K562 (cell line): ENCODE measurements around the gene PALM3. TPM values are rescaled to one million over a fixed set of nuclear protein-coding genes. Genes with fewer than 3 reads are reported as not detected.

ENCODE experiments used
- ARID1B ChIP-seq: fragments of 450-650 bp; IDR thresholded peaks from 2 replicates; pipeline ENCODE4 v1.6.1; 2016; ENCODE audit warnings: antibody characterized with exemption, mild to moderate bottlenecking, inconsistent platforms
- BRD9 ChIP-seq: fragments of 450-650 bp; IDR thresholded peaks from 2 replicates; pipeline ENCODE4 v1.6.1; 2018; ENCODE audit warnings: low read depth; ENCODE audit not compliant: partially characterized antibody
- CEBPB ChIP-seq: fragments of 450-650 bp; IDR thresholded peaks from 2 replicates; pipeline ENCODE4 v1.6.1; 2016; ENCODE audit warnings: missing genetic modification characterization, missing compliant biosample characterization
- ETS2 ChIP-seq: IDR thresholded peaks from 2 replicates; pipeline ENCODE4 v1.6.1; 2016; ENCODE audit warnings: borderline replicate concordance, missing genetic modification characterization, mild to moderate bottlenecking, moderate library complexity, missing compliant biosample characterization; ENCODE audit not compliant: poor library complexity, severe bottlenecking
- SIN3A ChIP-seq, 2 experiments: fragments of 150-350 bp in 1 of 2; IDR thresholded peaks; 2 replicates each; pipeline ENCODE4 v1.6.1; 2011 to 2016; ENCODE audit warnings: borderline replicate concordance in 2 of 2, low read depth in 2 of 2, low read length in 2 of 2, mild to moderate bottlenecking in 2 of 2, moderate library complexity in 2 of 2; ENCODE audit not compliant: control insufficient read depth in 1 of 2
- SLC30A9 ChIP-seq: fragments of 250-450 bp; sonication (Bioruptor Pico); IDR thresholded peaks from 2 replicates; pipeline ENCODE4 v1.8.0; 2022; ENCODE audit warnings: mild to moderate bottlenecking, moderate library complexity
- XRCC3 ChIP-seq: fragments of 450-650 bp; IDR thresholded peaks from 2 replicates; pipeline ENCODE4 v1.6.1; 2017; ENCODE audit warnings: mild to moderate bottlenecking, moderate library complexity
- ZNF507 ChIP-seq: conservative IDR thresholded peaks from 2 replicates; pipeline ENCODE4 v1.6.1; 2017; ENCODE audit warnings: missing genetic modification characterization, missing compliant biosample characterization
- polyA plus RNA-seq, 8 experiments: library from polyadenylated mRNA; depleted of rRNA in 4 of 8; stranded (reverse) in 5 of 8; unstranded in 3 of 8; fragments of >200 nt; fragmentation: Nextera tagmentation in 2 of 8; fragmentation: Illumina TruSeq in 1 of 8; extraction: Ambion mirVana in 2 of 8; extraction: Trizol in 1 of 8; gene quantifications; 2 replicates each; pipeline versions ENCODE4 v1.2.1 to v1.2.3, GENCODE V29; 2011 to 2014; ENCODE audit warnings: inconsistent platforms in 1 of 8, missing spikeins in 1 of 8
- total RNA-seq, 7 experiments: library from RNA; depleted of rRNA in 6 of 7; stranded (reverse); fragments of >200 nt in 6 of 7; fragmentation: Illumina TruSeq in 2 of 7; extraction: Trizol in 2 of 7; gene quantifications; 2 replicates each; pipeline versions ENCODE4 v1.2.1 to v1.2.3, GENCODE V29; 2011 to 2021; ENCODE audit warnings: low replicate concordance in 1 of 7
- TF ChIP-seq, protein P1 (sequence below): sonication (generic); formaldehyde crosslinking; IDR thresholded peaks from 2 replicates; pipeline ENCODE4 v1.8.0; 2023; ENCODE audit warnings: missing genetic modification reagents, mild to moderate bottlenecking, borderline replicate concordance
- TF ChIP-seq, protein P2 (sequence below), 2 experiments: fragments of 450-650 bp in 1 of 2; IDR thresholded peaks; 2 replicates each; pipeline ENCODE4 v1.6.1; 2011 to 2017; ENCODE audit warnings: low read depth in 2 of 2, antibody characterized with exemption in 1 of 2, borderline replicate concordance in 1 of 2, low read length in 1 of 2, mild to moderate bottlenecking in 1 of 2, mixed read lengths in 1 of 2; ENCODE audit not compliant: control insufficient read depth in 1 of 2
- TF ChIP-seq, protein P3 (sequence below): IDR thresholded peaks from 2 replicates; pipeline ENCODE4 v1.6.1; 2011; ENCODE audit warnings: borderline replicate concordance, low read depth, mild to moderate bottlenecking, moderate library complexity, low read length; ENCODE audit not compliant: insufficient read depth, poor library complexity, severe bottlenecking

Gene PALM3
- total and polyA plus RNA-seq, 9 of the 15 experiments (the other 6 are each of a cell fraction or from before 2014, with no cell fraction given): 0.07 to 9.3 (median 3.3) TPM

DNA sequence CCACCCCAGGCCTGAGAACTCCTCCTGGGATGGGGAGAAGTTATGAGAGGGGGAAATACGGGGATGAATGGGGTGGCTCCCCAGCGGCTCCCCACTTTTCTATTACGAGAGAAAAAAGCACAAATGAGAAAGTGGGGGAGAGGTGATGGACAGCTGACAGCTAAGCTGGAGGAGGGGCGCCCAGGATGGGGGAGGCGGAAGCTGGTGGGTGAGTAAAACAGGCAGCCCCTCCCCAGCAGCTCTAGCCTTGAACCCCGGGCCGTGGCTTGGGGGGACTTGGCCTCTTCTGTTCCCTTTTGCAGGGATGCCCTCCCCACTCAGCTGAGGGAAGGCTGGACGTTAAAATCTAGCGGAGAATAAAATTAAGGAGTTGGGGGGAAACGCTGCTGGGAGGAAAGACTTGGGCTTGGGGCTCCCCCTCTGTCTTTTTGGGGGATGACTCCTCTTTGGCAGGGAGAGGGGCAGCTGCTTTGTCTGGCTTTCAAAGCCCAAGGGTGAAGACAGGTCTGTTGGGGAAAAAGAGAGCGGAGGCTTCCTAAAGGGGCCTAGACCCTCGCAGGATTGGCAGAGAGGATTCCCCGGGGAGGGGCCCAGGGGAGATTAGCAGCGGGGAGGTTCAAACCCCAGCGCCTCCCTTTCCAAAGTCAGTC is 30.1 kb upstream of the PALM3 start (continued):
- TF ChIP-seq, protein P1, sequence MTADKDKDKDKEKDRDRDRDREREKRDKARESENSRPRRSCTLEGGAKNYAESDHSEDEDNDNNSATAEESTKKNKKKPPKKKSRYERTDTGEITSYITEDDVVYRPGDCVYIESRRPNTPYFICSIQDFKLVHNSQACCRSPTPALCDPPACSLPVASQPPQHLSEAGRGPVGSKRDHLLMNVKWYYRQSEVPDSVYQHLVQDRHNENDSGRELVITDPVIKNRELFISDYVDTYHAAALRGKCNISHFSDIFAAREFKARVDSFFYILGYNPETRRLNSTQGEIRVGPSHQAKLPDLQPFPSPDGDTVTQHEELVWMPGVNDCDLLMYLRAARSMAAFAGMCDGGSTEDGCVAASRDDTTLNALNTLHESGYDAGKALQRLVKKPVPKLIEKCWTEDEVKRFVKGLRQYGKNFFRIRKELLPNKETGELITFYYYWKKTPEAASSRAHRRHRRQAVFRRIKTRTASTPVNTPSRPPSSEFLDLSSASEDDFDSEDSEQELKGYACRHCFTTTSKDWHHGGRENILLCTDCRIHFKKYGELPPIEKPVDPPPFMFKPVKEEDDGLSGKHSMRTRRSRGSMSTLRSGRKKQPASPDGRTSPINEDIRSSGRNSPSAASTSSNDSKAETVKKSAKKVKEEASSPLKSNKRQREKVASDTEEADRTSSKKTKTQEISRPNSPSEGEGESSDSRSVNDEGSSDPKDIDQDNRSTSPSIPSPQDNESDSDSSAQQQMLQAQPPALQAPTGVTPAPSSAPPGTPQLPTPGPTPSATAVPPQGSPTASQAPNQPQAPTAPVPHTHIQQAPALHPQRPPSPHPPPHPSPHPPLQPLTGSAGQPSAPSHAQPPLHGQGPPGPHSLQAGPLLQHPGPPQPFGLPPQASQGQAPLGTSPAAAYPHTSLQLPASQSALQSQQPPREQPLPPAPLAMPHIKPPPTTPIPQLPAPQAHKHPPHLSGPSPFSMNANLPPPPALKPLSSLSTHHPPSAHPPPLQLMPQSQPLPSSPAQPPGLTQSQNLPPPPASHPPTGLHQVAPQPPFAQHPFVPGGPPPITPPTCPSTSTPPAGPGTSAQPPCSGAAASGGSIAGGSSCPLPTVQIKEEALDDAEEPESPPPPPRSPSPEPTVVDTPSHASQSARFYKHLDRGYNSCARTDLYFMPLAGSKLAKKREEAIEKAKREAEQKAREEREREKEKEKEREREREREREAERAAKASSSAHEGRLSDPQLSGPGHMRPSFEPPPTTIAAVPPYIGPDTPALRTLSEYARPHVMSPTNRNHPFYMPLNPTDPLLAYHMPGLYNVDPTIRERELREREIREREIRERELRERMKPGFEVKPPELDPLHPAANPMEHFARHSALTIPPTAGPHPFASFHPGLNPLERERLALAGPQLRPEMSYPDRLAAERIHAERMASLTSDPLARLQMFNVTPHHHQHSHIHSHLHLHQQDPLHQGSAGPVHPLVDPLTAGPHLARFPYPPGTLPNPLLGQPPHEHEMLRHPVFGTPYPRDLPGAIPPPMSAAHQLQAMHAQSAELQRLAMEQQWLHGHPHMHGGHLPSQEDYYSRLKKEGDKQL (CRISPR knock-in tag): no peak
- peak; percentile 8 for TF ChIP-seq BRD9
- no peak for TF ChIP-seq CEBPB (tag)
- no peak for TF ChIP-seq XRCC3
- TF ChIP-seq, protein P2, sequence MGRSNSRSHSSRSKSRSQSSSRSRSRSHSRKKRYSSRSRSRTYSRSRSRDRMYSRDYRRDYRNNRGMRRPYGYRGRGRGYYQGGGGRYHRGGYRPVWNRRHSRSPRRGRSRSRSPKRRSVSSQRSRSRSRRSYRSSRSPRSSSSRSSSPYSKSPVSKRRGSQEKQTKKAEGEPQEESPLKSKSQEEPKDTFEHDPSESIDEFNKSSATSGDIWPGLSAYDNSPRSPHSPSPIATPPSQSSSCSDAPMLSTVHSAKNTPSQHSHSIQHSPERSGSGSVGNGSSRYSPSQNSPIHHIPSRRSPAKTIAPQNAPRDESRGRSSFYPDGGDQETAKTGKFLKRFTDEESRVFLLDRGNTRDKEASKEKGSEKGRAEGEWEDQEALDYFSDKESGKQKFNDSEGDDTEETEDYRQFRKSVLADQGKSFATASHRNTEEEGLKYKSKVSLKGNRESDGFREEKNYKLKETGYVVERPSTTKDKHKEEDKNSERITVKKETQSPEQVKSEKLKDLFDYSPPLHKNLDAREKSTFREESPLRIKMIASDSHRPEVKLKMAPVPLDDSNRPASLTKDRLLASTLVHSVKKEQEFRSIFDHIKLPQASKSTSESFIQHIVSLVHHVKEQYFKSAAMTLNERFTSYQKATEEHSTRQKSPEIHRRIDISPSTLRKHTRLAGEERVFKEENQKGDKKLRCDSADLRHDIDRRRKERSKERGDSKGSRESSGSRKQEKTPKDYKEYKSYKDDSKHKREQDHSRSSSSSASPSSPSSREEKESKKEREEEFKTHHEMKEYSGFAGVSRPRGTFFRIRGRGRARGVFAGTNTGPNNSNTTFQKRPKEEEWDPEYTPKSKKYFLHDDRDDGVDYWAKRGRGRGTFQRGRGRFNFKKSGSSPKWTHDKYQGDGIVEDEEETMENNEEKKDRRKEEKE (IDR thresholded peaks at IDR 0.05; ENCODE audit: borderline replicate concordance in 1 of 2, control insufficient read depth in 1 of 2, low read depth in 2 of 2, low read length in 1 of 2): no peak
- 0 out of 4 replicates have a peak, but pooled peaks have one; percentile 8 to 19 for TF ChIP-seq SIN3A (IDR thresholded peaks at IDR 0.05; ENCODE audit: borderline replicate concordance in 2 of 2, control insufficient read depth in 1 of 2, low read depth in 2 of 2, low read length in 2 of 2)
- TF ChIP-seq SLC30A9 (CRISPR knock-in tag): no peak
- 0 out of 2 replicates have a peak, but pooled peaks have one; percentile 18 for TF ChIP-seq ARID1B
- TF ChIP-seq, protein P3, sequence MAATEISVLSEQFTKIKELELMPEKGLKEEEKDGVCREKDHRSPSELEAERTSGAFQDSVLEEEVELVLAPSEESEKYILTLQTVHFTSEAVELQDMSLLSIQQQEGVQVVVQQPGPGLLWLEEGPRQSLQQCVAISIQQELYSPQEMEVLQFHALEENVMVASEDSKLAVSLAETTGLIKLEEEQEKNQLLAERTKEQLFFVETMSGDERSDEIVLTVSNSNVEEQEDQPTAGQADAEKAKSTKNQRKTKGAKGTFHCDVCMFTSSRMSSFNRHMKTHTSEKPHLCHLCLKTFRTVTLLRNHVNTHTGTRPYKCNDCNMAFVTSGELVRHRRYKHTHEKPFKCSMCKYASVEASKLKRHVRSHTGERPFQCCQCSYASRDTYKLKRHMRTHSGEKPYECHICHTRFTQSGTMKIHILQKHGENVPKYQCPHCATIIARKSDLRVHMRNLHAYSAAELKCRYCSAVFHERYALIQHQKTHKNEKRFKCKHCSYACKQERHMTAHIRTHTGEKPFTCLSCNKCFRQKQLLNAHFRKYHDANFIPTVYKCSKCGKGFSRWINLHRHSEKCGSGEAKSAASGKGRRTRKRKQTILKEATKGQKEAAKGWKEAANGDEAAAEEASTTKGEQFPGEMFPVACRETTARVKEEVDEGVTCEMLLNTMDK: no peak
- no peak for TF ChIP-seq ZNF507
- no peak for TF ChIP-seq ETS2 (tag)
- TF ChIP-seq, all 486 proteins: peak for 21
